Measurements from ENCODE around the gene TRABD2B.

TRABD2B gene

GRCh38 chr1:47722101-47722500, 275.1 kb downstream of the TRABD2B start:
- Histone ChIP-seq H3K27ac (ENCODE audit: extremely low read depth, low read depth, low read length) (no peak overlapping the region), H3K4me3 (ENCODE audit: low read depth, low read length) (no peak overlapping the region), H3K36me3 (ENCODE audit: control insufficient read depth in 2 of 2, insufficient read depth in 1 of 2, low read length in 2 of 2) (no peaks in the 10 kb centered on the region), H3K9me3 (ENCODE audit: control insufficient read depth, insufficient read depth, low read depth, low read length) (no peaks in the 10 kb centered on the region), H3K4me1 (ENCODE audit: control insufficient read depth, insufficient read depth, low read length) (no peaks in the 10 kb centered on the region)
- POLR2A ChIA-PET: no interaction called here
- CTCF ChIA-PET: interaction anchor here (0.6 to 8.7 kb wide), 6 partner anchors 11 to 333 kb away, joined by 3 to 68 read pairs (median 4); partner anchors contain the start of gene FOXD2
- TF ChIP-seq ZNF350 (tag by site-specific recombination; IDR thresholded peaks at IDR 0.05): no peak
- no peak for TF ChIP-seq ZNF324 (tag by site-specific recombination; IDR thresholded peaks at IDR 0.05)
- no peak for TF ChIP-seq ZNF366 (tag by site-specific recombination; conservative IDR thresholded peaks at IDR 0.05)
- no peak for TF ChIP-seq ZBTB48 (tag by site-specific recombination; IDR thresholded peaks at IDR 0.05)
- TF ChIP-seq ZNF221 (tag by site-specific recombination; IDR thresholded peaks at IDR 0.05; ENCODE audit: borderline replicate concordance): no peak
- TF ChIP-seq EGR2 (tag by site-specific recombination; IDR thresholded peaks at IDR 0.05; ENCODE audit: low read depth): no peak
- TF ChIP-seq YY1 (tag by site-specific recombination; IDR thresholded peaks at IDR 0.05): no peak
- TF ChIP-seq HOXC10 (CRISPR knock-in tag; IDR thresholded peaks at IDR 0.05): no peak
- TF ChIP-seq ZNF621 (tag by site-specific recombination; IDR thresholded peaks at IDR 0.05): no peak

- Histone ChIP-seq H3K9me3 (ENCODE audit: control insufficient read depth, insufficient read depth, low read depth, low read length) (no peaks in the 10 kb centered on the region), H3K4me1 (ENCODE audit: control insufficient read depth, insufficient read depth, low read length) (no peaks in the 10 kb centered on the region), H3K4me3 (ENCODE audit: low read depth, low read length) (no peak overlapping the region), H3K36me3 (ENCODE audit: control insufficient read depth in 2 of 2, insufficient read depth in 1 of 2, low read length in 2 of 2) (no peaks in the 10 kb centered on the region), H3K27ac (ENCODE audit: extremely low read depth, low read depth, low read length) (no peak overlapping the region)
- TF ChIP-seq ZNF398 (tag by site-specific recombination; IDR thresholded peaks at IDR 0.05): peak; percentile 28; the same call in 1 of the 2 replicates
- no peak for TF ChIP-seq ZNF776 (tag by site-specific recombination; IDR thresholded peaks at IDR 0.05; ENCODE audit: borderline replicate concordance)
- ChIA-PET POLR2A (no interaction called here), CTCF (interaction anchor here (0.5 to 8.7 kb wide), 6 partner anchors 11 to 331 kb away, joined by 3 to 68 read pairs (median 5); partner anchors contain the start of gene FOXD2)
Observed at GRCh38 chr1:47720111-47720510, 277.1 kb downstream of the TRABD2B start.

- Histone ChIP-seq H3K9me3 (ENCODE audit: control insufficient read depth, insufficient read depth, low read depth, low read length) (no peaks in the 10 kb centered on the region), H3K4me1 (ENCODE audit: control insufficient read depth, insufficient read depth, low read length) (no peaks in the 10 kb centered on the region), H3K4me3 (ENCODE audit: low read depth, low read length) (no peak overlapping the region), H3K36me3 (ENCODE audit: control insufficient read depth in 2 of 2, insufficient read depth in 1 of 2, low read length in 2 of 2) (no peaks in the 10 kb centered on the region), H3K27ac (ENCODE audit: extremely low read depth, low read depth, low read length) (no peak overlapping the region)
- TF ChIP-seq ZNF571 (tag by site-specific recombination; IDR thresholded peaks at IDR 0.05): no peak
- no peak for TF ChIP-seq ZBTB1 (tag by site-specific recombination; IDR thresholded peaks at IDR 0.05)
- TF ChIP-seq SP7 (tag by site-specific recombination; IDR thresholded peaks at IDR 0.05): no peak
- no peak for TF ChIP-seq ZNF488 (tag by site-specific recombination; IDR thresholded peaks at IDR 0.05)
- TF ChIP-seq ZNF10 (tag by site-specific recombination; IDR thresholded peaks at IDR 0.05): no peak
- no peak for TF ChIP-seq ZBTB44 (tag by site-specific recombination; IDR thresholded peaks at IDR 0.05)
- no peak for TF ChIP-seq ZNF175 (tag by site-specific recombination; IDR thresholded peaks at IDR 0.05)
- TF ChIP-seq REST (tag by site-specific recombination; IDR thresholded peaks at IDR 0.05): no peak
- TF ChIP-seq ZNF704 (tag by site-specific recombination; IDR thresholded peaks at IDR 0.05): no peak
- no peak for TF ChIP-seq MEIS1 (CRISPR knock-in tag; IDR thresholded peaks at IDR 0.05; ENCODE audit: borderline replicate concordance)
- TF ChIP-seq ZNF664 (tag by site-specific recombination; IDR thresholded peaks at IDR 0.05): no peak
- POLR2A ChIA-PET: interaction anchor here (0.7 kb wide), 1 partner anchor 320 kb away, joined by 4 read pairs; no protein-coding TSS in a partner anchor
- CTCF ChIA-PET: interaction anchor here (0.6 to 8.7 kb wide), 7 partner anchors 10 to 519 kb away, joined by 3 to 68 read pairs (median 4); partner anchors contain the start of gene FOXD2
Observed at GRCh38 chr1:47717341-47717740, 279.8 kb downstream of the TRABD2B start.
